HG02588 (cell line): ENCODE results near the gene TMEM258.

ENCODE experiments used
- ATAC-seq: cut with Tn5 transposase; IDR thresholded peaks from one replicate; pipeline ENCODE4 v1.9.1; 2021; ENCODE audit warnings: mild to moderate bottlenecking, moderate library complexity; ENCODE audit not compliant: unreplicated experiment

Gene TMEM258

GRCh38 chr11:61762223-61762615, 30.2 kb downstream of the TMEM258 start:
- ATAC-seq, result no peak

GRCh38 chr11:61761440-61762222, 30.8 kb downstream of the TMEM258 start:
- no peak for ATAC-seq

DNA sequence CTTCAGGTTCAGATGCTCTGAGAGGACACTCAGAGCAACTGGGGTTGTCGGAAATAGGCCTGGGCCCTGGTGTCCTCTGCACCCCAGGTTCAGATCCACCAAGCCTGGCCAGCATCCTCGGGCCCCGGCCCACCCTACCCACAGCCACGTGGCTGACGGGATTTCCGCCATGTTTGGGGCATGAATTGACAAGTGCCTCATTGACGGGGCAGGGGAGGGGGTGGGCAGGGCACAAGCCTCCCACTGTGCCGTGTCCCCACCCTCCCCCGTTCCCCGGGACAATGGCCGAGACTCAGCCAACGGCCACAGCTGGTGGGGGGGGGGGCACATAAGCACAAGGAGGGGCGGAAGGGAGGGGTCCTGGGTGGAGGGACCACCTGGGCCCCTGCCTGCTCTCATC, 31.5 kb downstream of the TMEM258 start:
- no peak for ATAC-seq

DNA sequence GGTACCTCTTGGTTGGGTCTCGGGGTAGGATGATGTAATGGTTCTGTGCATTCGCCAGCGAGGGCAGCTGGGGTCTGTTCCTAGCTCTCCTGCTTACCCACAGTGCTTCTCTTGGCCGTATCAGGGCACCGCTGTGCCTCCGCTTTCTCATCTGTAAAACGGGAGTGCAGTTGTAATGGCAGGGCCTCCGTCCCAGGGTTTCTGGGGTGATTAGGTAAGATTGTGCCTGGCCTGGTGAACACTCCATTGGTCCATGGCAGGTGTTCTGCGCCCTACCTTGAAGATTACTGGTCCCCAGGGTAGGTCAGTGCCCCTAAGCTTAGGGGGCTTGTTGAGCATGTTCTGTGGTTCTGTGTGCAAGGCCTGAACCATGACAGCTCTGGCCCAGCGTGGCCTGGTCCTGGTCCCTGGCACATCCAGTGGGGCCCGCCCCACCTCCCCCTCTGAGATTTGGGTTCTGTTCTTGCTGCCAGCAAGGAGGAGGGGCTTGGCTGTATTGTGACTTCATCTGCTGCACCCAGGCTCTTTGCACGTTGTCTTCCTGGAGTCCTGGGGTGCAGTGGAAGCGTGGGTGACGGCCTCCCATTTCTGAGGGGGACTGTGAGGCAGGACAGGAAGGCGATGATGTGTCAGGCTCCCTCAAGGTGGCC, 35.1 kb downstream of the TMEM258 start:
- no peak for ATAC-seq

DNA sequence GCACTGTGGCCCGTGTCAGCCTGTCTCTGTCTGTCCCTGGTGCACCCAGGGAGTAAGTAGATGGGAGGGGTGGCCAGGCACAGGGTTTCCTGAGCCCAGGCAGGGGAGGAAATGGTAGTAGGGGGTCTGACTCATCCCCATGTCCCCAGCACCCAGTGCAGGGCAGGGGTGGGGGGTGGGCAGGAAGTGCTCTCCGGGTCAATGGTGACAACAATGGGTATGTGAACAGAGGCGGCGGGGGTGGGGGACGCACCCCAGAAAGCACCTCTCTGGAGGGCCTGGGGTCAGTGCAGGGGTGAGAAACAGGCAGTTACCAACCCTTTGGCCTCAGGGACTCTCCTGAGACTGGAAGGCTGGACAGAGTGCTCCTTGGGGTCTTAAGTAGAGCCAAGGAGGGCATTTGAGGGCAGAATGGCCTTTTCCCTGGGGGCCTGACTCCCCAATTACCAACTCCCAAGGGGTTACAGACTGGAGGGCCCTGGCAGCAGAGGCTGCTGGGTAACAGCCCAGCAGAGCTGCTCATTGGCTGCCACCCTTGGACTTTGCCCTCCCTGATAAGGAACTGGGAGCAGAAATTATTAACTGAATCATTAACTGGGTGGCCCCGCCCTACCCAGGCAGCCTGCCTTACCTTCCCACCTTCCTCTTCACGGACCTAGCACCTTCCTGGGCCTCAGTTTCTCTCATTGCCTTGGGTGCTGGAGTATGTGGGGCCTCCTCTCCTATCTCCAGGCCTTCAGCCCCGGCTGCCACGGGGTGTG, 35.8 kb downstream of the TMEM258 start:
- no peak for ATAC-seq

- ATAC-seq, result no peak
Observed at GRCh38 chr11:61756147-61756451, 36.3 kb downstream of the TMEM258 start.

DNA sequence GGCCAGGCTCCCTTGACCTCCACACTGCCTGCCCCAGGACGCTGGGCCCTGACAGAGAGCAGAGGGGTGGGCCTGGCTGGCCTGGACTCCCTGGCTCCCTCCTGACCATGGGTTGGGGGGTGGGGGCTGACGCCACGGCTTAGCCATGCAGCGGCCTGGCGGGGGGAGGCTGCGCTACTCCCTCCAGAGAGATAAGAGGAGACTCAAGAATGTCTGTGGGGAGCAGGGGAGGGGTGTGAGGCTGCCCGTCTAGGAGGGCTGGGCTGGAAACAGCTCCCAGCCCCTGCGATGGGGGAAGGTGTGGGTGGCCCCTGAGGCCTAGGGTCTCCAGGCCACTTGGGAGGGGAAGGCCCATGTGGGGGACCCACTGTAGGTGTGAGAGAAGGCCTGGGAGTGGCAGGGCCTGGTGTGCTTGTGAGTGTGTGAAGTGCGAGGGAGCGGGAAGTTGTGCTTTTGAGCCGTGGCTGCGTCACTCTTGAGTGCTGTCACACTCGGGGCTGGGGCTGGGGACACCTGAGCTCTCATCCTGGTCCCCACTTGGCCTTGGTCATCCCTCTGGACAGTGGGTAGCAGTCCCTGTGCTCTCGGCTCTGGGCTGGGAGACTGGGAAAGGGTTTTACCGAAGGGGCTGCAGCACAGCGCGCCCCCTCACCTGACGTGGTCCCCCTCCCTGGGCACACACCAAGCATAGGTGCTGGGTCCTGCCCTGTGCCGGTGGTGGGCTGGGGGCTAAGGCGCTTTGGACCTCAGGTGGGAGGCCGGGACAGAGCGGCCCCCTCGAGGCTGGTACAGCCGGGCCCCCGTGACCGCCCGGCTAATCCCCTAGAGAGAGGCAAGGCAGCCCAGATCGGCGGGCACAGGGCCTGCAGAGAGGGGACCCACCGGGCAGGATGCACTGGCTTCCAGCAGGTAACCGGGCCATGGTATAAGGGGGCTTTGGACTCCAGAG, 37.6 kb downstream of the TMEM258 start:
- no peak for ATAC-seq

DNA sequence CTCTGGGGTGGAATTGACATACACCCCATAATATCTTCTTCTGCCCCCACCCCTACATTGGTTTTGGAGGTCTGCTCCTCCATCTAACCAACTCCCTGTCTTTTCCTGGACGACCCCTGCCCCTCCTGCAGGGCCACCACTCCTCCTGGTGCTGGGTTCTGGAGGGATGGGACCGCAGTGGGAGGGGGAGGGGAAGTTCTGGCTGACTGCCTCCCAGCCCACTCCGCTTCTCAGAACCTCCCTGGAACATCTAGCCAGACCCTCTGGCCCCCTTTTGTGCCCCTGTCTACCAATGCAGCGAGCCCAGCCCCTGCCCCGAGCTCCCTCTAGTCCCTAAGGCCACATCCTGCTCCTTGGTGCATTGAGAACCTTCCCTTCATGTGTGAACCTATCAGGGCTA, 38.7 kb downstream of the TMEM258 start:
- no peak for ATAC-seq

- no peak for ATAC-seq
Observed at GRCh38 chr11:61752925-61753521, 39.4 kb downstream of the TMEM258 start.

GRCh38 chr11:61752117-61752924, 40.1 kb downstream of the TMEM258 start, which contains the start of gene MYRF:
MYRF (plus strand) TSS chr11:61752636; CDS start chr11:61752745, 109 bp downstream.
- ATAC-seq, result peak; percentile 50

GRCh38 chr11:61751384-61751783, 41.0 kb downstream of the TMEM258 start:
- ATAC-seq, result no peak

GRCh38 chr11:61750631-61751273, 41.6 kb downstream of the TMEM258 start:
- no peak for ATAC-seq

- ATAC-seq, result no peak
Observed at GRCh38 chr11:61749591-61750217, 42.7 kb downstream of the TMEM258 start.

DNA sequence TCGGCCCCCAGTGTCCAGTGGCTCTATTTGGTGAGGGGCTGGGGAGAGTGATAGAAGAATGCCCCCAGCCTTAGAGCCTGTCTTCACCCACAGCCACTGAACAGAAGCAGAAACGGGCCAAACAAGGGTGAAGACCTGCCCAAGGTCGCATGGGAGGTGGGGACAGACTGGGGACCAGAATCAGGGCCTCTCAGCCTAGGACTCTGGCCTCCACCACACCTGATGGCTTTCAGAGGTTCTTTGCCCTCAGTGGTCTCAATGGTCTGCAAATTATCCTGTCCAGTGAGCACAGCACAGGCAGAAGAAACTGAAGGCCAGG, 44.5 kb downstream of the TMEM258 start:
- no peak for ATAC-seq

- ATAC-seq, result peak; percentile 53
Observed at GRCh38 chr11:61747192-61747966, 45.0 kb downstream of the TMEM258 start.

DNA sequence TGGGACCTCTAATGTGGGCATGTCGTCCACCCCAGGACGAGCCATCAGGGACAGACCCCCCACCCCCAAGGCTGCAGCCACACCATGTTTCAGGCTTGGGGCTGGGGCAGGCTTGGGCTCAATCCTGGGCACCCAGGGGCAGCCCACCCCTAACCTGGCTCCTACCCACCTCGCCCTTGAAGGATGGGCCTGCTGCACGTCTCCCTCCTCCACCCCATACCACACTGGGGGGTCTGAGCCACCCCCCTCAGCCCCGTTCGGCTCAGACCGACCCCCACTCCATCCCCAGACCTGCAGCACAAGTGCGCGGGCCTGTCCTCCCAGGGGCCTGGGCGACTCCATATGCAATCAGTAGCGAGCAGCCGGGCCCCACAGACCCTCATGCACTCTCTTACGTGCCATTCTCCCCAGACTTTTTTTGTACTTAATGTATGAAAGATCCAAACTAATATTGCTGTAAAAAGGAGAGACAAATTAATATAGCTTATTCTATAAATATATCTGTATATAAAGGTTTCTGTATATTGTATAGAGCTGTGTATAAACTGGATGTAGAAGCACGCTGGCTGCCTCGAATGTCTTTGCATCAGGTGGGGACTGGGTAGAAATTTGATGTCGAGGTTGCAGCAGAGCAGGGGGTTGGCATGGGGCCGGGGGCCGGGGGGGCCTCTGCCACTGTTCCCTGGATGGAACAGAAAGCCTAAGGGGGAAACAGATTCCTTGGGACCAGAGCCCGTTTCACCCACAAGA, 45.8 kb downstream of the TMEM258 start:
- ATAC-seq, result no peak

DNA sequence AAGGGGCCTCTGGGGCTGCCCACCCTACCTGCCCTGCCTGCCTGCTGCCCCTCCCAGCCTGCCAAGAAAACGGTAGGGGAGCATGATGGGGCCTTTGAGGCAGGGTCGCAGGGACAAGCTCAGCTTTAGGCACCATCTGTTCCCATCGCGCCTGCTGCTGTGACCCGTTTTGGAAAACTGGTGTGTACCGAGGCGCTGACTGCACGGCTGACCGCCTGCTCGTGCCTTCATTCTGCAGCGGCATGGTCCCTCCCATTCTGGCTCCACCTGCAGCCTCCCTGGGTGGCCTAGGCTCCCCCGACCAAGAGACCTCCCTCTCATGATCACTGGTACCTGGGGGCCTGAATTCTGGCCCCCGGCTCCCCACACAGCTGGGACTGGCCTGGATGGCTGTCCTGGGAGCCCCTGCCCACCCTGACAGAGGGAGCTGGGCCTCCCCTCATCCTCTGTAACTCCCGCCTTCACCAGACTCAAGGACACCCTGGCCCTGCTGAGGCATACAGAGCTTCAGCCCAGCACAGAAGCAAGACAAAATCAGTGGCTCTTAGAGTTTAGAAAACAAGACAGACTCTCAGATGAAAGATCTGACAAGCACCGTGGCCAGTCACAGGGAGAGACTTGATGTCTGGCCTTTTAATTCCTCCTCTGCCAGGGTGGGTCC, 46.5 kb downstream of the TMEM258 start:
- ATAC-seq, result no peak
